Neural cell (in vitro differentiated cells): Measurements from ENCODE around the gene SET. TPM values are rescaled to one million over a fixed set of nuclear protein-coding genes. Genes with fewer than 3 reads are reported as not detected.

Experiments
- H2AFZ ChIP-seq: fragments of 200-600, 300-800 bp; sonication (generic), shearing (Covaris generic); 2 replicates; pipeline ENCODE4 v1.6.0; 2014; ENCODE audit warnings: low read depth, mild to moderate bottlenecking, antibody characterized with exemption, low read length, moderate library complexity
- H3F3A ChIP-seq: fragments of 200-600 bp; shearing (Covaris generic); 2 replicates; pipeline ENCODE4 v1.6.1; 2016; ENCODE audit warnings: mild to moderate bottlenecking, moderate library complexity, mixed read lengths, antibody characterized with exemption, low read length; ENCODE audit not compliant: insufficient read depth, poor library complexity, severe bottlenecking
- H3K27ac ChIP-seq: fragments of 200-600, 300-800 bp; sonication (generic), shearing (Covaris generic); 2 replicates; pipeline ENCODE4 v1.5.1; 2014; ENCODE audit warnings: mild to moderate bottlenecking, low read length, moderate library complexity
- H3K27me3 ChIP-seq: fragments of 300-800, 200-600 bp; sonication (generic), shearing (Covaris generic); 2 replicates; pipeline ENCODE4 v1.6.0; 2014; ENCODE audit warnings: mild to moderate bottlenecking, low read depth, low read length, moderate library complexity; ENCODE audit not compliant: insufficient read depth
- H3K36me3 ChIP-seq: fragments of 300-800, 200-600 bp; sonication (generic), shearing (Covaris generic); 2 replicates; pipeline ENCODE4 v1.5.1; 2014; ENCODE audit warnings: mild to moderate bottlenecking, antibody characterized with exemption, low read length, moderate library complexity; ENCODE audit not compliant: insufficient read depth
- H3K4me2 ChIP-seq: fragments of 300-800, 200-600 bp; sonication (generic), shearing (Covaris generic); 2 replicates; pipeline ENCODE4 v1.6.0; 2014; ENCODE audit warnings: mild to moderate bottlenecking, low read length
- H3K4me3 ChIP-seq: fragments of 300-800, 200-600 bp; sonication (generic), shearing (Covaris generic); 2 replicates; pipeline ENCODE4 v1.5.1; 2014; ENCODE audit warnings: mild to moderate bottlenecking, low read length, moderate library complexity
- H3K79me2 ChIP-seq: fragments of 200-600 bp; shearing (Covaris generic); replicated peaks from 2 replicates; pipeline ENCODE4 v1.6.0; 2014; ENCODE audit warnings: mild to moderate bottlenecking, low read length, moderate library complexity; ENCODE audit not compliant: insufficient read depth
- H3K9ac ChIP-seq: fragments of 300-800, 200-600 bp; sonication (generic), shearing (Covaris generic); 2 replicates; pipeline ENCODE4 v1.6.1; 2016; ENCODE audit warnings: mild to moderate bottlenecking, low read length, mixed read lengths
- H3K9me2 ChIP-seq: fragments of 200-600 bp; shearing (Covaris generic); 2 replicates; pipeline ENCODE4 v1.6.1; 2016; ENCODE audit warnings: mild to moderate bottlenecking, low read length, mixed read lengths; ENCODE audit not compliant: insufficient read depth
- H3K9me3 ChIP-seq: fragments of 200-600, 300-800 bp; sonication (generic), shearing (Covaris generic); 2 replicates; pipeline ENCODE4 v1.6.1; 2016; ENCODE audit warnings: mild to moderate bottlenecking, mixed run types, low read length, moderate library complexity, mixed read lengths
- H4K20me1 ChIP-seq: fragments of 200-600 bp; shearing (Covaris generic); 2 replicates; pipeline ENCODE4 v1.6.1; 2016; ENCODE audit warnings: mild to moderate bottlenecking, mixed run types; ENCODE audit not compliant: insufficient read depth
- CTCF ChIP-seq: fragments of 450-650 bp; IDR thresholded peaks from 2 replicates; pipeline ENCODE4 v1.5.1; 2014; ENCODE audit warnings: antibody characterized with exemption, mild to moderate bottlenecking, moderate library complexity; ENCODE audit not compliant: poor library complexity, severe bottlenecking
- EP300 ChIP-seq: fragments of 450-650 bp; conservative IDR thresholded peaks from 2 replicates; pipeline ENCODE4 v1.6.1; 2014; ENCODE audit warnings: antibody characterized with exemption, mild to moderate bottlenecking, moderate library complexity; ENCODE audit not compliant: poor library complexity, severe bottlenecking
- EZH2 ChIP-seq: fragments of 200-600, 300-800 bp; shearing (Covaris generic), sonication (generic); IDR thresholded peaks from 2 replicates; pipeline ENCODE4 v1.6.1; 2014; ENCODE audit warnings: antibody characterized with exemption, low read length, borderline replicate concordance, mild to moderate bottlenecking; ENCODE audit not compliant: insufficient read depth, poor library complexity, severe bottlenecking
- MXI1 ChIP-seq: fragments of 450-650 bp; conservative IDR thresholded peaks from 2 replicates; pipeline ENCODE4 v1.6.1; 2014; ENCODE audit warnings: antibody characterized with exemption, mild to moderate bottlenecking; ENCODE audit not compliant: poor library complexity, severe bottlenecking
- POLR2AphosphoS5 ChIP-seq: IDR thresholded peaks from 2 replicates; pipeline ENCODE4 v1.6.1; 2012
- RAD21 ChIP-seq: fragments of 450-650 bp; conservative IDR thresholded peaks from 2 replicates; pipeline ENCODE4 v1.6.1; 2014; ENCODE audit warnings: antibody characterized with exemption, mild to moderate bottlenecking, moderate library complexity
- REST ChIP-seq: IDR thresholded peaks from 2 replicates; pipeline ENCODE4 v1.6.1; 2012; ENCODE audit warnings: borderline replicate concordance
- SMC3 ChIP-seq: fragments of 450-650 bp; conservative IDR thresholded peaks from 2 replicates; pipeline ENCODE4 v1.6.1; 2014; ENCODE audit warnings: antibody characterized with exemption, mild to moderate bottlenecking, moderate library complexity; ENCODE audit not compliant: poor library complexity
- TAF1 ChIP-seq: IDR thresholded peaks from 2 replicates; pipeline ENCODE4 v1.6.1; 2012; ENCODE audit warnings: low read depth
- polyA plus RNA-seq: library from polyadenylated mRNA; depleted of rRNA; stranded (reverse); fragments of >200 nt; gene quantifications from 2 replicates; pipeline ENCODE4 v1.2.3, GENCODE V29; 2014

SET gene
- polyA plus RNA-seq, 1 donor from 2014 or later: 855 TPM

- Histone ChIP-seq H3K4me2 (no peak overlapping the region), H3K9me3 (no peaks in the 10 kb centered on the region), H3F3A (peaks cover 3% of the 10 kb centered on the region), H3K4me3 (no peak overlapping the region), H3K36me3 (no peaks in the 10 kb centered on the region), H3K27ac (no peak overlapping the region), H3K9ac (no peak overlapping the region), H4K20me1 (no peaks in the 10 kb centered on the region), H3K9me2 (no peaks in the 10 kb centered on the region), H3K27me3 (no peaks in the 10 kb centered on the region), H3K79me2 (peaks cover 8% of the 10 kb centered on the region), H2AFZ (no peak overlapping the region)
- TF ChIP-seq SMC3 (no peak), EZH2 (no peak), TAF1 (no peak), EP300 (no peak), MXI1 (no peak)
Observed at GRCh38 chr9:128654481-128654880, 34.5 kb upstream of the SET start.

GRCh38 chr9:128656416-128657343, 32.3 kb upstream of the SET start, which contains the start of gene DYNC2I2:
Gene DYNC2I2 (minus strand): TSS chr9:128656847. CDS start chr9:128656726, 121 bp downstream.
- TF ChIP-seq POLR2AphosphoS5 (peak; percentile 58), MXI1 (peak; percentile 89), RAD21 (peak; percentile 66), EP300 (no peak), EZH2 (no peak), SMC3 (peak; percentile 61), TAF1 (peak; percentile 94), CTCF (peak; percentile 42), REST (peak; percentile 74)

More at GRCh38 chr9:128656416-128657343, 32.3 kb upstream of the SET start, which contains the start of gene DYNC2I2:
- Histone ChIP-seq H3K9me3 (no peaks in the 10 kb centered on the region), H3K36me3 (no peaks in the 10 kb centered on the region), H3K4me2 (peak within 1 kb of the TSS; percentile 71), H2AFZ (peak within 1 kb of the TSS; percentile 87), H4K20me1 (no peaks in the 10 kb centered on the region), H3K9me2 (no peaks in the 10 kb centered on the region), H3F3A (peaks cover 3% of the 10 kb centered on the region), H3K79me2 (peaks cover 8% of the 10 kb centered on the region), H3K27ac (peak within 1 kb of the TSS; percentile 99), H3K27me3 (no peaks in the 10 kb centered on the region), H3K4me3 (peak within 1 kb of the TSS; percentile 74), H3K9ac (peak within 1 kb of the TSS; percentile 96)
